Measurements from ENCODE around the gene TXNDC17.

TXNDC17 gene

GRCh38 chr17:6666557-6666956 lies 25.7 kb downstream of the TXNDC17 start:
- TF ChIP-seq TARDBP (IDR thresholded peaks at IDR 0.05) (no peak), BHLHE40 (IDR thresholded peaks at IDR 0.05; ENCODE audit: borderline replicate concordance) (no peak), FOXM1 (IDR thresholded peaks at IDR 0.05; ENCODE audit: borderline replicate concordance) (no peak), ELF4 (IDR thresholded peaks at IDR 0.05) (no peak), NFRKB (IDR thresholded peaks at IDR 0.05) (no peak), SUZ12 (IDR thresholded peaks at IDR 0.05) (no peak), FOXA1 (IDR thresholded peaks at IDR 0.05) (no peak), SP1 (IDR thresholded peaks at IDR 0.05) (no peak), HDGF (IDR thresholded peaks at IDR 0.05; ENCODE audit: borderline replicate concordance) (no peak), L3MBTL2 (conservative IDR thresholded peaks at IDR 0.05) (no peak), ARNT (IDR thresholded peaks at IDR 0.05) (no peak), FOXK2 (IDR thresholded peaks at IDR 0.05) (no peak), CTBP1 (IDR thresholded peaks at IDR 0.05; ENCODE audit: borderline replicate concordance) (no peak), ZNF384 (IDR thresholded peaks at IDR 0.05) (no peak), LEF1 (IDR thresholded peaks at IDR 0.05; ENCODE audit: borderline replicate concordance) (no peak)
- TF ChIP-seq, protein P1, sequence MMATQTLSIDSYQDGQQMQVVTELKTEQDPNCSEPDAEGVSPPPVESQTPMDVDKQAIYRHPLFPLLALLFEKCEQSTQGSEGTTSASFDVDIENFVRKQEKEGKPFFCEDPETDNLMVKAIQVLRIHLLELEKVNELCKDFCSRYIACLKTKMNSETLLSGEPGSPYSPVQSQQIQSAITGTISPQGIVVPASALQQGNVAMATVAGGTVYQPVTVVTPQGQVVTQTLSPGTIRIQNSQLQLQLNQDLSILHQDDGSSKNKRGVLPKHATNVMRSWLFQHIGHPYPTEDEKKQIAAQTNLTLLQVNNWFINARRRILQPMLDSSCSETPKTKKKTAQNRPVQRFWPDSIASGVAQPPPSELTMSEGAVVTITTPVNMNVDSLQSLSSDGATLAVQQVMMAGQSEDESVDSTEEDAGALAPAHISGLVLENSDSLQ (IDR thresholded peaks at IDR 0.05): no peak
- DNase-seq (ENCODE audit: extremely low spot score): no peak
- ChIA-PET POLR2A (no interaction called here), CTCF (interaction anchor here (0.6 to 2.0 kb wide), 5 partner anchors 173 to 512 kb away, joined by 3 to 5 read pairs (median 3); no protein-coding TSS in a partner anchor)

- TF ChIP-seq, protein P1 (IDR thresholded peaks at IDR 0.05): no peak
- TF ChIP-seq SP1 (IDR thresholded peaks at IDR 0.05) (no peak), HDGF (IDR thresholded peaks at IDR 0.05; ENCODE audit: borderline replicate concordance) (no peak), FOXM1 (IDR thresholded peaks at IDR 0.05; ENCODE audit: borderline replicate concordance) (no peak), BHLHE40 (IDR thresholded peaks at IDR 0.05; ENCODE audit: borderline replicate concordance) (no peak), ELF4 (IDR thresholded peaks at IDR 0.05) (no peak), ARNT (IDR thresholded peaks at IDR 0.05) (no peak), SUZ12 (IDR thresholded peaks at IDR 0.05) (no peak), FOXK2 (IDR thresholded peaks at IDR 0.05) (no peak), LEF1 (IDR thresholded peaks at IDR 0.05; ENCODE audit: borderline replicate concordance) (no peak), TARDBP (IDR thresholded peaks at IDR 0.05) (no peak), L3MBTL2 (conservative IDR thresholded peaks at IDR 0.05) (no peak)
- ChIA-PET CTCF (interaction anchor here (1.0 to 2.0 kb wide), 2 partner anchors 176 to 511 kb away, joined by 3 to 5 read pairs; no protein-coding TSS in a partner anchor), POLR2A (no interaction called here)
- no peak for DNase-seq (ENCODE audit: extremely low spot score)
Measured at GRCh38 chr17:6667516-6667915, 26.7 kb downstream of the TXNDC17 start.

DNA sequence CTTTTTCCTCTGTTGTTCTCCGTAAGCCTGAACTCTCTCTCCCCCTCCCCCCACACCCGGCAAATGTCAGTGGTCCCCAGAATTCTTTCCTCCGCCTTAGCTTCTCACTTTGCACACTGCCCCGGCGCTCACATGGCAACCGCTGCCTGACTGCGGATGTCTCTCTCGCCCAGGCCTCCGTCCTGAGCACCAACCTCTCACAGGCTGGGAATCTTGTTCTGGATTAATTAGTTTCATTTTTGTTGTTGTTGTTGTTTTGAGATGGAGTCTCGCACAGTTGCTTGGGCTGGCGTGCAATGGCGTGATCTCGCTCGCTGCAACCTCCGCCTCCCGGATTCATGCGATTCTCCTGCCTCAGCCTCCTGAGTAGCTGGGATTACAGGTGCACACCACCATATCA lies 27.4 kb downstream of the TXNDC17 start:
- CTCF ChIA-PET: no interaction called here
- TF ChIP-seq TARDBP (IDR thresholded peaks at IDR 0.05) (no peak), SUZ12 (IDR thresholded peaks at IDR 0.05) (no peak), FOXM1 (IDR thresholded peaks at IDR 0.05; ENCODE audit: borderline replicate concordance) (no peak), CTBP1 (IDR thresholded peaks at IDR 0.05; ENCODE audit: borderline replicate concordance) (no peak), LEF1 (IDR thresholded peaks at IDR 0.05; ENCODE audit: borderline replicate concordance) (no peak), ZNF384 (IDR thresholded peaks at IDR 0.05) (no peak), ELF4 (IDR thresholded peaks at IDR 0.05) (no peak), L3MBTL2 (conservative IDR thresholded peaks at IDR 0.05) (no peak), NFRKB (IDR thresholded peaks at IDR 0.05) (no peak), SP1 (IDR thresholded peaks at IDR 0.05) (no peak), BHLHE40 (IDR thresholded peaks at IDR 0.05; ENCODE audit: borderline replicate concordance) (no peak), HDGF (IDR thresholded peaks at IDR 0.05; ENCODE audit: borderline replicate concordance) (no peak), FOXA1 (IDR thresholded peaks at IDR 0.05) (no peak), ARNT (IDR thresholded peaks at IDR 0.05) (no peak), FOXK2 (IDR thresholded peaks at IDR 0.05) (no peak)
- TF ChIP-seq, protein P1 (IDR thresholded peaks at IDR 0.05): no peak
- no peak for DNase-seq (ENCODE audit: extremely low spot score)
- POLR2A ChIA-PET: no interaction called here

DNA sequence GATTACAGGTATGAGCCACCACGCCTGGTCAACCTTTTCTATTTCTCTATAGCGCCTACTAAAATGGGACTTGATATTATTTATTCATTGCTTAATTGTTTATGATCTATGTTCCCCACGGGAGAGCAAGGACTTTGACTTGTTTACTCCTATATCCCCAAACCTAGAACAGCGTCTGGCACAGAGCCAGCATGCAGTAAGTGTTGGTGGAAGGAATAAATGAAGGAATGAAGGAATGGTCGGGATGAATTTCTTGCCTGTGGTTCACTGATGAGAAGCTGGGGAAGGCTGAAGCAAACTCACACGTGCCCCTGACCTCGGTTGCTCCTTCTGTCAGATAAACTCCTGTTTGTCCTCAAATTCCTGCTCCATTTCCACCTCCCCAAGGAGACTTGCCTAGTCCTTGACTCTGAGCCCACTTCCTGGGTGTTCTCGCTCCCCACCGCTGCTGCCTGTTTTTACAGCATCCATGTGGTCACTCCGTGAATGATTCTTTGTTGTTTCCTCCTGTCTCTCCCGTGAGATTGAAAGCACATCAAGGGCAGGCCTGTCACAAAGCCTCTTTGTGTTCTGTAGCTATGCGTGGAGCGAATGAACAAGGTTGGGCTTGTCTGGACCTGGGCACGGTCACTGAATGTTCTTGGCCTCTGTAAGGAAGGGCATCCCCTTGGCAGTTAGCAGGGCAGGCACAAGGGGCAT lies 28.0 kb downstream of the TXNDC17 start:
- DNase-seq (ENCODE audit: extremely low spot score): no peak
- no peak for TF ChIP-seq ARNT (IDR thresholded peaks at IDR 0.05)
- TF ChIP-seq TARDBP (IDR thresholded peaks at IDR 0.05): no peak
- TF ChIP-seq L3MBTL2 (conservative IDR thresholded peaks at IDR 0.05): no peak
- TF ChIP-seq SUZ12 (IDR thresholded peaks at IDR 0.05): no peak
- no peak for TF ChIP-seq SP1 (IDR thresholded peaks at IDR 0.05)
- TF ChIP-seq, protein P1 (IDR thresholded peaks at IDR 0.05): no peak
- TF ChIP-seq ELF4 (IDR thresholded peaks at IDR 0.05): no peak
- no peak for TF ChIP-seq ZNF384 (IDR thresholded peaks at IDR 0.05)
- no peak for TF ChIP-seq CTBP1 (IDR thresholded peaks at IDR 0.05; ENCODE audit: borderline replicate concordance)
- POLR2A ChIA-PET: no interaction called here
- CTCF ChIA-PET: no interaction called here

DNA sequence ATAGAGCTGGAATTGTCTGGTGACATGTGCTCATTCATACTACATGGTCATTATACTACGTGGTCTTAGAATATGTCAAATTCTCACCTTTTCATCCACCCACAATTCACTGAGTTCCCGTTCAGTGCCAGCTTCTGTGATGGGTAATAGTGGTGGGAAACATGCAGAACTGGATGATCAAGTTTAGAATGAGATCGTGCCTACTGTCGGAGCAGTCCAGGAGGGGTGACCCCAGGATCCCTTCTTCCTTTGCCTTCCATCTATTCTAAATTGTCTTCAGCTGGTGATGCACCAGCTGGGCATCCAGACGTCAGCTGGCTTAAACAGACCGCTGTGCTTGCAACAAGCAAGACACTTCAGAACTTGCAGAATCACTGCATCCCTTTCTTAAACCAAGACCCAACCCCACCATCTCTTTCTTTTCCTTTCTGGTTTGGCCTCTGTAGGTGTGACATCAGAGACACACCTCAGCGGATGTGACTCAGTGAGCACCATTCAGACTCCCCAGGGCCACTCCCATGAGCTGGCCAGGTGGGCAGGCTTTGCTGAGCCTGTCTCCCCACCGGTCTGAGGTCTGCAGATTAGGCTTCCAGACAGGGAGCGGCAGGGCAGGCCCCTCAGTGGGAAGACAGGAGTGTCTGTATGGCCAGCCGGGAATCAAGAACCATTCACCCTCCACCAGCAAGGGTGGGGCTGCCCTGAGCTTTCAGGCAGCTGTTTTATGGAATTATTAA lies 28.8 kb downstream of the TXNDC17 start:
- CTCF ChIA-PET: interaction anchor here (0.8 kb wide), 1 partner anchor 371 kb away, joined by 4 read pairs; no protein-coding TSS in a partner anchor
- TF ChIP-seq SP1 (IDR thresholded peaks at IDR 0.05): no peak
- TF ChIP-seq TARDBP (IDR thresholded peaks at IDR 0.05): no peak
- no peak for TF ChIP-seq FOXK2 (IDR thresholded peaks at IDR 0.05)
- no peak for TF ChIP-seq CTBP1 (IDR thresholded peaks at IDR 0.05; ENCODE audit: borderline replicate concordance)
- TF ChIP-seq, protein P1 (IDR thresholded peaks at IDR 0.05): no peak
- TF ChIP-seq BHLHE40 (IDR thresholded peaks at IDR 0.05; ENCODE audit: borderline replicate concordance): no peak
- no peak for TF ChIP-seq SUZ12 (IDR thresholded peaks at IDR 0.05)
- no peak for TF ChIP-seq ELF4 (IDR thresholded peaks at IDR 0.05)
- TF ChIP-seq LEF1 (IDR thresholded peaks at IDR 0.05; ENCODE audit: borderline replicate concordance): no peak
- TF ChIP-seq ARNT (IDR thresholded peaks at IDR 0.05): no peak
- TF ChIP-seq FOXA1 (IDR thresholded peaks at IDR 0.05): no peak
- TF ChIP-seq FOXM1 (IDR thresholded peaks at IDR 0.05; ENCODE audit: borderline replicate concordance): no peak
- no peak for TF ChIP-seq L3MBTL2 (conservative IDR thresholded peaks at IDR 0.05)
- no peak for TF ChIP-seq HDGF (IDR thresholded peaks at IDR 0.05; ENCODE audit: borderline replicate concordance)
- TF ChIP-seq NFRKB (IDR thresholded peaks at IDR 0.05): no peak
- TF ChIP-seq ZNF384 (IDR thresholded peaks at IDR 0.05): no peak
- POLR2A ChIA-PET: no interaction called here
- DNase-seq (ENCODE audit: extremely low spot score): no peak
